ENCODE measurements around the gene TANK.

- TF ChIP-seq, protein P1, sequence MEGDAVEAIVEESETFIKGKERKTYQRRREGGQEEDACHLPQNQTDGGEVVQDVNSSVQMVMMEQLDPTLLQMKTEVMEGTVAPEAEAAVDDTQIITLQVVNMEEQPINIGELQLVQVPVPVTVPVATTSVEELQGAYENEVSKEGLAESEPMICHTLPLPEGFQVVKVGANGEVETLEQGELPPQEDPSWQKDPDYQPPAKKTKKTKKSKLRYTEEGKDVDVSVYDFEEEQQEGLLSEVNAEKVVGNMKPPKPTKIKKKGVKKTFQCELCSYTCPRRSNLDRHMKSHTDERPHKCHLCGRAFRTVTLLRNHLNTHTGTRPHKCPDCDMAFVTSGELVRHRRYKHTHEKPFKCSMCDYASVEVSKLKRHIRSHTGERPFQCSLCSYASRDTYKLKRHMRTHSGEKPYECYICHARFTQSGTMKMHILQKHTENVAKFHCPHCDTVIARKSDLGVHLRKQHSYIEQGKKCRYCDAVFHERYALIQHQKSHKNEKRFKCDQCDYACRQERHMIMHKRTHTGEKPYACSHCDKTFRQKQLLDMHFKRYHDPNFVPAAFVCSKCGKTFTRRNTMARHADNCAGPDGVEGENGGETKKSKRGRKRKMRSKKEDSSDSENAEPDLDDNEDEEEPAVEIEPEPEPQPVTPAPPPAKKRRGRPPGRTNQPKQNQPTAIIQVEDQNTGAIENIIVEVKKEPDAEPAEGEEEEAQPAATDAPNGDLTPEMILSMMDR (IDR thresholded peaks at IDR 0.05): no peak
- TF ChIP-seq POLR2A (IDR thresholded peaks at IDR 0.05): no peak
Observed at GRCh38 chr2:161173541-161174194, 13.4 kb downstream of the TANK start.

Data from body of pancreas (tissue), 4 donors.